CD14-positive monocyte (primary cell): ENCODE results near the gene GNPTAB. TPM values are rescaled to one million over a fixed set of nuclear protein-coding genes. Genes with fewer than 3 reads are reported as not detected.

Experiments
- DNase-seq, 3 donors: peaks; one replicate each; pipeline ENCODE4 v3.0.0-alpha.2; 2011 to 2022
- H2AFZ ChIP-seq: 2 replicates; pipeline ENCODE4 v1.6.0; 2012; ENCODE audit warnings: mild to moderate bottlenecking, low read depth, low read length, inconsistent platforms; ENCODE audit not compliant: insufficient read depth, poor library complexity, severe bottlenecking
- H3K27ac ChIP-seq, 2 donors: 1 replicate in 1 of 2; 2 replicates in 1 of 2; pipeline ENCODE4 v1.5.1; 2012 to 2013; ENCODE audit warnings: low read length in 2 of 2, control low read depth in 1 of 2, inconsistent platforms in 1 of 2, low read depth in 1 of 2, mild to moderate bottlenecking in 1 of 2
- H3K27me3 ChIP-seq, 2 donors: one replicate each; pipeline versions ENCODE4 v1.6.0 to v1.6.1; 2011 to 2013; ENCODE audit warnings: low read length in 2 of 2; ENCODE audit not compliant: control insufficient read depth in 2 of 2, insufficient read depth in 2 of 2
- H3K36me3 ChIP-seq, 2 donors: replicated peaks in 1 of 2; 1 replicate in 1 of 2; 2 replicates in 1 of 2; pipeline versions ENCODE4 v1.5.1 to v1.6.1; 2012 to 2013; ENCODE audit warnings: low read length in 2 of 2, control low read depth in 1 of 2, inconsistent platforms in 1 of 2, mild to moderate bottlenecking in 1 of 2; ENCODE audit not compliant: insufficient read depth in 2 of 2, control insufficient read depth in 1 of 2
- H3K4me1 ChIP-seq, 2 donors: 1 replicate in 1 of 2; 2 replicates in 1 of 2; pipeline versions ENCODE4 v1.5.1 to v1.6.1; 2012 to 2013; ENCODE audit warnings: low read length in 2 of 2, control low read depth in 1 of 2, inconsistent platforms in 1 of 2, mild to moderate bottlenecking in 1 of 2, moderate library complexity in 1 of 2; ENCODE audit not compliant: insufficient read depth in 2 of 2, control insufficient read depth in 1 of 2
- H3K4me2 ChIP-seq: replicated peaks from 2 replicates; pipeline ENCODE3; 2012; ENCODE audit warnings: low read length, moderate library complexity, mild to moderate bottlenecking; ENCODE audit not compliant: poor library complexity, severe bottlenecking; ENCODE audit errors: extremely low read depth
- H3K4me3 ChIP-seq, 3 experiments: fragments of 200-600 bp in 1 of 3; sonication (generic) in 1 of 3; replicated peaks in 1 of 3; 1 replicate in 2 of 3; 2 replicates in 1 of 3; pipeline ENCODE4 v1.5.1; 2011 to 2013; ENCODE audit warnings: low read length in 3 of 3, mild to moderate bottlenecking in 3 of 3, control low read depth in 2 of 3, low read depth in 2 of 3, inconsistent platforms in 1 of 3, moderate library complexity in 1 of 3
- H3K79me2 ChIP-seq: 2 replicates; pipeline ENCODE4 v1.6.0; 2012; ENCODE audit warnings: mild to moderate bottlenecking, control low read depth, inconsistent platforms, low read length, moderate library complexity; ENCODE audit not compliant: insufficient read depth
- H3K9ac ChIP-seq: 2 replicates; pipeline ENCODE4 v1.6.0; 2017; ENCODE audit warnings: low read length, mild to moderate bottlenecking; ENCODE audit not compliant: insufficient read depth, poor library complexity, severe bottlenecking
- H3K9me3 ChIP-seq, 2 donors: replicated peaks in 1 of 2; 1 replicate in 1 of 2; 2 replicates in 1 of 2; pipeline versions ENCODE4 v1.5.1 to v1.6.1; 2012 to 2013; ENCODE audit warnings: low read length in 2 of 2, control low read depth in 1 of 2; ENCODE audit not compliant: control insufficient read depth in 1 of 2, insufficient read depth in 1 of 2
- H4K20me1 ChIP-seq: 2 replicates; pipeline ENCODE4 v1.6.0; 2012; ENCODE audit warnings: mild to moderate bottlenecking, low read length, control low read depth, moderate library complexity; ENCODE audit not compliant: insufficient read depth
- H3K27ac Mint-ChIP-seq, 7 donors: one replicate each; pipeline ENCODE4 v1.8.0; 2020; ENCODE audit warnings: mild to moderate bottlenecking in 7 of 7, mixed read lengths in 7 of 7, moderate library complexity in 6 of 7, inconsistent platforms in 2 of 7
- H3K27me3 Mint-ChIP-seq, 3 donors: one replicate each; pipeline ENCODE4 v1.8.0; 2021 to 2022; ENCODE audit warnings: low read depth in 3 of 3, mild to moderate bottlenecking in 3 of 3, mixed read lengths in 3 of 3, moderate library complexity in 3 of 3, inconsistent platforms in 1 of 3
- H3K36me3 Mint-ChIP-seq, 2 donors: one replicate each; pipeline ENCODE4 v1.8.0; 2020; ENCODE audit warnings: mixed read lengths in 2 of 2, inconsistent platforms in 1 of 2, mild to moderate bottlenecking in 1 of 2
- H3K4me1 Mint-ChIP-seq: one replicate; pipeline ENCODE4 v1.8.0; 2020; ENCODE audit warnings: mild to moderate bottlenecking, mixed read lengths
- H3K4me3 Mint-ChIP-seq, 2 donors: one replicate each; pipeline ENCODE4 v1.8.0; 2020; ENCODE audit warnings: mild to moderate bottlenecking in 2 of 2, mixed read lengths in 2 of 2, moderate library complexity in 1 of 2
- H3K9me3 Mint-ChIP-seq, 7 donors: one replicate each; pipeline ENCODE4 v1.8.0; 2020 to 2022; ENCODE audit warnings: mixed read lengths in 7 of 7, mild to moderate bottlenecking in 6 of 7, moderate library complexity in 6 of 7, inconsistent platforms in 2 of 7
- CTCF ChIP-seq: fragments of 200-600 bp; IDR thresholded peaks from one replicate; pipeline ENCODE4 v1.8.0; 2022; ENCODE audit warnings: antibody characterized with exemption, mild to moderate bottlenecking
- WGBS: methylation state at CpG from one replicate; pipeline ENCODE4 v1.1.5; 2013; ENCODE audit warnings: missing lambda C conversion rate; ENCODE audit not compliant: insufficient coverage; 5-methylcytosine and 5-hydroxymethylcytosine counted together
- intact Hi-C, 2 donors: fragments of 100-400 bp; cut with micrococcal nuclease; formaldehyde crosslinking; loops; one replicate each; pipeline versions ENCODE4 v1.15.0 to v1.15.1; 2023
- polyA plus RNA-seq, 3 donors: library from polyadenylated mRNA; depleted of rRNA in 1 of 3; unstranded in 2 of 3; stranded (reverse) in 1 of 3; fragments of 300-500 nt in 2 of 3; fragments of >200 nt in 1 of 3; fragmentation: Illumina TruSeq in 2 of 3; gene quantifications; 1 replicate in 2 of 3; 2 replicates in 1 of 3; pipeline ENCODE4 v1.2.3, GENCODE V29; 2012 to 2021

Gene GNPTAB
- polyA plus RNA-seq, 3 donors = 14.4 to 29.1 (median 24.1) TPM

GRCh38 chr12:101802486-101802885, 28.3 kb downstream of the GNPTAB start:
- Histone ChIP-seq H3K79me2 (peaks cover 85% of the 10 kb centered on the region), H3K27ac (no peak overlapping the region), H4K20me1 (no peaks in the 10 kb centered on the region), H3K36me3 (no peaks in the 10 kb centered on the region), H3K4me2 (no peak overlapping the region), H3K4me3 (no peak overlapping the region), H3K9me3 (no peaks in the 10 kb centered on the region), H3K9ac (no peak overlapping the region), H3K4me1 (peaks cover 13 to 31% of the 10 kb centered on the region in 2 donors), H2AFZ (no peak overlapping the region), H3K27me3 (no peaks in the 10 kb centered on the region)
- no peak for TF ChIP-seq CTCF
- DNase-seq = no peak
- no peaks in the 10 kb centered on the region for H3K36me3 Mint-ChIP-seq
- peaks cover 39% of the 10 kb centered on the region for H3K4me1 Mint-ChIP-seq
- H3K9me3 Mint-ChIP-seq = peaks cover 0 to 1% (median 0%) of the 10 kb centered on the region in 7 donors
- 78% methylated on average over 1 of the region's 2 CpGs for WGBS
- intact Hi-C loops = no loop called here
- peak overlapping the region in 2 of 7 donors; percentile 42 to 59 for H3K27ac Mint-ChIP-seq
- no peaks in the 10 kb centered on the region for H3K27me3 Mint-ChIP-seq
- H3K4me3 Mint-ChIP-seq = no peak overlapping the region

- Mint-ChIP-seq H3K27ac (peak overlapping the region in 1 of 7 donors; percentile 21), H3K4me1 (peaks cover 29% of the 10 kb centered on the region), H3K4me3 (no peak overlapping the region), H3K36me3 (peaks cover 3 to 9% of the 10 kb centered on the region in 2 donors), H3K9me3 (peaks cover 0 to 1% (median 0%) of the 10 kb centered on the region in 7 donors), H3K27me3 (no peaks in the 10 kb centered on the region)
- no peak overlapping the region for H3K9ac ChIP-seq
- H3K4me3 ChIP-seq = no peak overlapping the region
- WGBS = no CpG with 5 or more reads among the region's 3 CpGs
- H3K36me3 ChIP-seq = peaks cover 4 to 5% of the 10 kb centered on the region in 2 donors
- H3K79me2 ChIP-seq = peaks cover 62% of the 10 kb centered on the region
- H3K27ac ChIP-seq = no peak overlapping the region
- peaks cover 7 to 18% of the 10 kb centered on the region in 2 donors for H3K4me1 ChIP-seq
- intact Hi-C loops = no loop called here
- no peaks in the 10 kb centered on the region for H3K27me3 ChIP-seq
- no peak overlapping the region for H3K4me2 ChIP-seq
- no peaks in the 10 kb centered on the region for H4K20me1 ChIP-seq
- no peak for TF ChIP-seq CTCF
- H3K9me3 ChIP-seq = no peaks in the 10 kb centered on the region
- no peak overlapping the region for H2AFZ ChIP-seq
- no peak for DNase-seq
Measured at GRCh38 chr12:101799774-101800173, 31.0 kb downstream of the GNPTAB start.
